CD14-positive monocyte (primary cell): ENCODE results near the gene FAM81A. TPM values are rescaled to one million over a fixed set of nuclear protein-coding genes. Genes with fewer than 3 reads are reported as not detected.

Experiments used
- DNase-seq, 3 donors: peaks; one replicate each; pipeline ENCODE4 v3.0.0-alpha.2; 2011 to 2022
- H2AFZ ChIP-seq: 2 replicates; pipeline ENCODE4 v1.6.0; 2012; ENCODE audit warnings: mild to moderate bottlenecking, low read depth, low read length, inconsistent platforms; ENCODE audit not compliant: insufficient read depth, poor library complexity, severe bottlenecking
- H3K27ac ChIP-seq, 2 donors: 1 replicate in 1 of 2; 2 replicates in 1 of 2; pipeline ENCODE4 v1.5.1; 2012 to 2013; ENCODE audit warnings: low read length in 2 of 2, control low read depth in 1 of 2, inconsistent platforms in 1 of 2, low read depth in 1 of 2, mild to moderate bottlenecking in 1 of 2
- H3K27me3 ChIP-seq, 2 donors: one replicate each; pipeline versions ENCODE4 v1.6.0 to v1.6.1; 2011 to 2013; ENCODE audit warnings: low read length in 2 of 2; ENCODE audit not compliant: control insufficient read depth in 2 of 2, insufficient read depth in 2 of 2
- H3K36me3 ChIP-seq, 2 donors: replicated peaks in 1 of 2; 1 replicate in 1 of 2; 2 replicates in 1 of 2; pipeline versions ENCODE4 v1.5.1 to v1.6.1; 2012 to 2013; ENCODE audit warnings: low read length in 2 of 2, control low read depth in 1 of 2, inconsistent platforms in 1 of 2, mild to moderate bottlenecking in 1 of 2; ENCODE audit not compliant: insufficient read depth in 2 of 2, control insufficient read depth in 1 of 2
- H3K4me1 ChIP-seq, 2 donors: 1 replicate in 1 of 2; 2 replicates in 1 of 2; pipeline versions ENCODE4 v1.5.1 to v1.6.1; 2012 to 2013; ENCODE audit warnings: low read length in 2 of 2, control low read depth in 1 of 2, inconsistent platforms in 1 of 2, mild to moderate bottlenecking in 1 of 2, moderate library complexity in 1 of 2; ENCODE audit not compliant: insufficient read depth in 2 of 2, control insufficient read depth in 1 of 2
- H3K4me2 ChIP-seq: replicated peaks from 2 replicates; pipeline ENCODE3; 2012; ENCODE audit warnings: low read length, moderate library complexity, mild to moderate bottlenecking; ENCODE audit not compliant: poor library complexity, severe bottlenecking; ENCODE audit errors: extremely low read depth
- H3K4me3 ChIP-seq, 3 experiments: fragments of 200-600 bp in 1 of 3; sonication (generic) in 1 of 3; replicated peaks in 1 of 3; 1 replicate in 2 of 3; 2 replicates in 1 of 3; pipeline ENCODE4 v1.5.1; 2011 to 2013; ENCODE audit warnings: low read length in 3 of 3, mild to moderate bottlenecking in 3 of 3, control low read depth in 2 of 3, low read depth in 2 of 3, inconsistent platforms in 1 of 3, moderate library complexity in 1 of 3
- H3K79me2 ChIP-seq: 2 replicates; pipeline ENCODE4 v1.6.0; 2012; ENCODE audit warnings: mild to moderate bottlenecking, control low read depth, inconsistent platforms, low read length, moderate library complexity; ENCODE audit not compliant: insufficient read depth
- H3K9ac ChIP-seq: 2 replicates; pipeline ENCODE4 v1.6.0; 2017; ENCODE audit warnings: low read length, mild to moderate bottlenecking; ENCODE audit not compliant: insufficient read depth, poor library complexity, severe bottlenecking
- H3K9me3 ChIP-seq, 2 donors: replicated peaks in 1 of 2; 1 replicate in 1 of 2; 2 replicates in 1 of 2; pipeline versions ENCODE4 v1.5.1 to v1.6.1; 2012 to 2013; ENCODE audit warnings: low read length in 2 of 2, control low read depth in 1 of 2; ENCODE audit not compliant: control insufficient read depth in 1 of 2, insufficient read depth in 1 of 2
- H4K20me1 ChIP-seq: 2 replicates; pipeline ENCODE4 v1.6.0; 2012; ENCODE audit warnings: mild to moderate bottlenecking, low read length, control low read depth, moderate library complexity; ENCODE audit not compliant: insufficient read depth
- H3K27ac Mint-ChIP-seq, 7 donors: one replicate each; pipeline ENCODE4 v1.8.0; 2020; ENCODE audit warnings: mild to moderate bottlenecking in 7 of 7, mixed read lengths in 7 of 7, moderate library complexity in 6 of 7, inconsistent platforms in 2 of 7
- H3K27me3 Mint-ChIP-seq, 3 donors: one replicate each; pipeline ENCODE4 v1.8.0; 2021 to 2022; ENCODE audit warnings: low read depth in 3 of 3, mild to moderate bottlenecking in 3 of 3, mixed read lengths in 3 of 3, moderate library complexity in 3 of 3, inconsistent platforms in 1 of 3
- H3K36me3 Mint-ChIP-seq, 2 donors: one replicate each; pipeline ENCODE4 v1.8.0; 2020; ENCODE audit warnings: mixed read lengths in 2 of 2, inconsistent platforms in 1 of 2, mild to moderate bottlenecking in 1 of 2
- H3K4me1 Mint-ChIP-seq: one replicate; pipeline ENCODE4 v1.8.0; 2020; ENCODE audit warnings: mild to moderate bottlenecking, mixed read lengths
- H3K4me3 Mint-ChIP-seq, 2 donors: one replicate each; pipeline ENCODE4 v1.8.0; 2020; ENCODE audit warnings: mild to moderate bottlenecking in 2 of 2, mixed read lengths in 2 of 2, moderate library complexity in 1 of 2
- H3K9me3 Mint-ChIP-seq, 7 donors: one replicate each; pipeline ENCODE4 v1.8.0; 2020 to 2022; ENCODE audit warnings: mixed read lengths in 7 of 7, mild to moderate bottlenecking in 6 of 7, moderate library complexity in 6 of 7, inconsistent platforms in 2 of 7
- CTCF ChIP-seq: fragments of 200-600 bp; IDR thresholded peaks from one replicate; pipeline ENCODE4 v1.8.0; 2022; ENCODE audit warnings: antibody characterized with exemption, mild to moderate bottlenecking
- WGBS: methylation state at CpG from one replicate; pipeline ENCODE4 v1.1.5; 2013; ENCODE audit warnings: missing lambda C conversion rate; ENCODE audit not compliant: insufficient coverage; 5-methylcytosine and 5-hydroxymethylcytosine counted together
- intact Hi-C, 2 donors: fragments of 100-400 bp; cut with micrococcal nuclease; formaldehyde crosslinking; loops; one replicate each; pipeline versions ENCODE4 v1.15.0 to v1.15.1; 2023
- polyA plus RNA-seq, 3 donors: library from polyadenylated mRNA; depleted of rRNA in 1 of 3; unstranded in 2 of 3; stranded (reverse) in 1 of 3; fragments of 300-500 nt in 2 of 3; fragments of >200 nt in 1 of 3; fragmentation: Illumina TruSeq in 2 of 3; gene quantifications; 1 replicate in 2 of 3; 2 replicates in 1 of 3; pipeline ENCODE4 v1.2.3, GENCODE V29; 2012 to 2021

FAM81A gene
- polyA plus RNA-seq, 3 donors = 0.40 to 0.66 TPM; not detected in 1

GRCh38 chr15:59457103-59457502, 19.1 kb downstream of the FAM81A start:
- H3K27me3 Mint-ChIP-seq = peaks cover 2 to 5% (median 4%) of the 10 kb centered on the region in 3 donors
- H3K27me3 ChIP-seq = no peaks in the 10 kb centered on the region
- no peak overlapping the region for H2AFZ ChIP-seq
- H3K27ac ChIP-seq = no peak overlapping the region
- DNase-seq = no peak
- H3K4me1 ChIP-seq = no peaks in the 10 kb centered on the region
- H3K4me2 ChIP-seq = no peak overlapping the region
- no peaks in the 10 kb centered on the region for H3K36me3 ChIP-seq
- WGBS = no CpG with 5 or more reads among the region's 3 CpGs
- intact Hi-C loops = no loop called here
- H3K9me3 ChIP-seq = no peaks in the 10 kb centered on the region
- no peaks in the 10 kb centered on the region for H3K36me3 Mint-ChIP-seq
- H4K20me1 ChIP-seq = no peaks in the 10 kb centered on the region
- no peak for TF ChIP-seq CTCF
- H3K9me3 Mint-ChIP-seq = peaks cover 4 to 10% (median 6%) of the 10 kb centered on the region in 7 donors
- H3K4me3 ChIP-seq = no peak overlapping the region
- H3K4me3 Mint-ChIP-seq = no peak overlapping the region
- H3K27ac Mint-ChIP-seq = no peak overlapping the region
- H3K4me1 Mint-ChIP-seq = no peaks in the 10 kb centered on the region
- H3K9ac ChIP-seq = no peak overlapping the region
- no peaks in the 10 kb centered on the region for H3K79me2 ChIP-seq

DNA sequence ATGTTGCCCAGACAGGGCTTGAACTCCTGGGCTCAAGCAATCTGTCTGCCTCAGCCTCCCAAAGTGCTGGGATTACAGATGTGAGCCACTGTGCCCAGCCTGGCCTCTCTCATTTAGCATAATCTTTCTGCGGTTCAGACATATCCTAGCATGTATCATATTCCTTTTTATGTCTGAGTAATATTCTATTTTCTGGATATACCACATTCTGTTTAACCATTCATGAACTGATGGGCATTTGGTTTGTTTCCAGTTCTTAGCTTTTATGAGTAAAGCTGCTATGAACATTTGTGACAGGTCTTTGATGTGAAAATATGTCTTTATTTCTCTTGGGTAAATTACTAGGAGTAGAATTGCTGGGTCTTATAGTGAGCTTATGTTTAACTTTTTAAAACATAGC, 23.5 kb downstream of the FAM81A start:
- H3K9me3 ChIP-seq = no peaks in the 10 kb centered on the region
- H3K4me2 ChIP-seq = no peak overlapping the region
- H3K79me2 ChIP-seq = no peaks in the 10 kb centered on the region
- H3K27ac ChIP-seq = no peak overlapping the region
- no peak overlapping the region for H3K4me3 ChIP-seq
- DNase-seq = no peak
- no peaks in the 10 kb centered on the region for H3K36me3 ChIP-seq
- no CpG with 5 or more reads among the region's 1 CpG for WGBS
- H3K27me3 Mint-ChIP-seq = peaks cover 1 to 3% (median 2%) of the 10 kb centered on the region in 3 donors
- H2AFZ ChIP-seq = no peak overlapping the region
- no peaks in the 10 kb centered on the region for H3K36me3 Mint-ChIP-seq
- intact Hi-C loops = no loop called here
- H3K9ac ChIP-seq = no peak overlapping the region
- no peaks in the 10 kb centered on the region for H4K20me1 ChIP-seq
- H3K4me1 Mint-ChIP-seq = no peaks in the 10 kb centered on the region
- H3K27me3 ChIP-seq = no peaks in the 10 kb centered on the region
- H3K4me3 Mint-ChIP-seq = no peak overlapping the region
- H3K9me3 Mint-ChIP-seq = peaks cover 6 to 14% (median 10%) of the 10 kb centered on the region in 7 donors
- H3K4me1 ChIP-seq = no peaks in the 10 kb centered on the region
- H3K27ac Mint-ChIP-seq = peak overlapping the region in 1 of 7 donors; percentile 66
- no peak for TF ChIP-seq CTCF
